ENCODE results near the gene MEMO1.

The MEMO1 gene

DNA sequence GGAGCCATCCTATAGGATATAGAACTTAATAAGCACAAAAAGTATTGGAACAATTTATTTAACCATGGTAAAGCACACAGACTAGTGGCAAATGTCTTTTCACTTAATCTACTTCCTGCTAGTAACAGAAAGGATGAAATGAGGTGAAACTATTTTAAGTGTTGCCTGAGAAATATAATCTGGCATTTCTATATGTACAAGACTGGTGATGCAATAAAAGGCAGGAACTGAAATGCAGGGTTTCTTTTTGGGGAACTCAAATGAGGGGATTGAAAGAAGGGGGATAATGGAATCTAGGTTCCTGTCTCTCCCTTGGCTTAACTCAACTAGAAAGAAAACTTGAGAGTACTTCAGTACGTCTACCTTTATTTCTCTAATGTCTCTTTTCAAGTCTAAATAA is 122.3 kb downstream of the MEMO1 start:
- Histone ChIP-seq H3K79me2 (ENCODE audit: control insufficient read depth, low read length) (peaks cover 12% of the 10 kb centered on the region), H4K20me1 (ENCODE audit: control insufficient read depth, insufficient read depth, low read depth, low read length) (no peaks in the 10 kb centered on the region), H3K4me2 (ENCODE audit: low read length) (no peak overlapping the region; the same call in 1 of the 2 replicates), H3K27me3 (ENCODE audit: control insufficient read depth, low read length) (no peaks in the 10 kb centered on the region), H3K27ac (ENCODE audit: low read depth, low read length) (no peak overlapping the region), H3K4me1 (ENCODE audit: control insufficient read depth, low read length) (peaks cover 42% of the 10 kb centered on the region), H3K9me3 (ENCODE audit: control insufficient read depth, insufficient read depth, low read length) (no peaks in the 10 kb centered on the region), H3K36me3 (ENCODE audit: control insufficient read depth, low read length) (peaks cover 33% of the 10 kb centered on the region), H3K9me2 (replicated peaks; ENCODE audit: control insufficient read depth, low read length) (no peaks in the 10 kb centered on the region), H3F3A (ENCODE audit: control insufficient read depth, insufficient read depth) (peaks cover 11% of the 10 kb centered on the region; the same call in 1 of the 2 replicates), H3K4me3 (ENCODE audit: low read length) (no peak overlapping the region)
- TF ChIP-seq EZH2phosphoT487 (IDR thresholded peaks at IDR 0.05; ENCODE audit: borderline replicate concordance, low read length), result no peak
- TF ChIP-seq, protein P1, sequence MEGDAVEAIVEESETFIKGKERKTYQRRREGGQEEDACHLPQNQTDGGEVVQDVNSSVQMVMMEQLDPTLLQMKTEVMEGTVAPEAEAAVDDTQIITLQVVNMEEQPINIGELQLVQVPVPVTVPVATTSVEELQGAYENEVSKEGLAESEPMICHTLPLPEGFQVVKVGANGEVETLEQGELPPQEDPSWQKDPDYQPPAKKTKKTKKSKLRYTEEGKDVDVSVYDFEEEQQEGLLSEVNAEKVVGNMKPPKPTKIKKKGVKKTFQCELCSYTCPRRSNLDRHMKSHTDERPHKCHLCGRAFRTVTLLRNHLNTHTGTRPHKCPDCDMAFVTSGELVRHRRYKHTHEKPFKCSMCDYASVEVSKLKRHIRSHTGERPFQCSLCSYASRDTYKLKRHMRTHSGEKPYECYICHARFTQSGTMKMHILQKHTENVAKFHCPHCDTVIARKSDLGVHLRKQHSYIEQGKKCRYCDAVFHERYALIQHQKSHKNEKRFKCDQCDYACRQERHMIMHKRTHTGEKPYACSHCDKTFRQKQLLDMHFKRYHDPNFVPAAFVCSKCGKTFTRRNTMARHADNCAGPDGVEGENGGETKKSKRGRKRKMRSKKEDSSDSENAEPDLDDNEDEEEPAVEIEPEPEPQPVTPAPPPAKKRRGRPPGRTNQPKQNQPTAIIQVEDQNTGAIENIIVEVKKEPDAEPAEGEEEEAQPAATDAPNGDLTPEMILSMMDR (IDR thresholded peaks at IDR 0.05; ENCODE audit: low read depth, low read length, poor library complexity, severe bottlenecking), result no peak

DNA sequence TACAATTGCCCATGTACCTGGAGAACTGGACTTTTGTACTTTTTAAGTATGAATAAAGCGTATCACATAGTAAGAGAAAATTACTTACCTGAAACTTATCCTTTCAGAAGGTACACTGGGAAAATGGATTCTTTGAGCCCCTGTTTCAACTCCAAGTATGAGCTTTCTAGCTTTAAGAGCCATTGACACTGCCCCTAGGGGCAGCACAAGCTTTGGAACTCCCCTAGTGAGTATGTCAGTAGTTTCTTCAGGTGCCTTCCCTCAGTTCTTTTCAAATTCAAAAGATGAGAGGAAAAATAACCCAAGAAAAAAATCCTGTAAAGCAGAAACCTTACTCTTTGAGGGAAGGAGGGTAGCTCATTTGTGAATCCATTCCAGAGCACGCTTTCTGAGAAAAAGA is 124.1 kb downstream of the MEMO1 start:
- Histone ChIP-seq H3F3A (ENCODE audit: control insufficient read depth, insufficient read depth) (peaks cover 6% of the 10 kb centered on the region; the same call in 1 of the 2 replicates), H3K9me2 (replicated peaks; ENCODE audit: control insufficient read depth, low read length) (no peaks in the 10 kb centered on the region), H3K4me2 (ENCODE audit: low read length) (no peak overlapping the region), H3K79me2 (ENCODE audit: control insufficient read depth, low read length) (peaks cover 12% of the 10 kb centered on the region), H3K27me3 (ENCODE audit: control insufficient read depth, low read length) (no peaks in the 10 kb centered on the region), H3K9me3 (ENCODE audit: control insufficient read depth, insufficient read depth, low read length) (no peaks in the 10 kb centered on the region), H3K36me3 (ENCODE audit: control insufficient read depth, low read length) (peaks cover 38% of the 10 kb centered on the region), H4K20me1 (ENCODE audit: control insufficient read depth, insufficient read depth, low read depth, low read length) (no peaks in the 10 kb centered on the region), H3K4me1 (ENCODE audit: control insufficient read depth, low read length) (peaks cover 38% of the 10 kb centered on the region), H3K4me3 (ENCODE audit: low read length) (no peak overlapping the region), H3K27ac (ENCODE audit: low read depth, low read length) (no peak overlapping the region)
- TF ChIP-seq EZH2phosphoT487 (IDR thresholded peaks at IDR 0.05; ENCODE audit: borderline replicate concordance, low read length), result no peak
- TF ChIP-seq, protein P1 (IDR thresholded peaks at IDR 0.05; ENCODE audit: low read depth, low read length, poor library complexity, severe bottlenecking), result peak; percentile 46

DNA sequence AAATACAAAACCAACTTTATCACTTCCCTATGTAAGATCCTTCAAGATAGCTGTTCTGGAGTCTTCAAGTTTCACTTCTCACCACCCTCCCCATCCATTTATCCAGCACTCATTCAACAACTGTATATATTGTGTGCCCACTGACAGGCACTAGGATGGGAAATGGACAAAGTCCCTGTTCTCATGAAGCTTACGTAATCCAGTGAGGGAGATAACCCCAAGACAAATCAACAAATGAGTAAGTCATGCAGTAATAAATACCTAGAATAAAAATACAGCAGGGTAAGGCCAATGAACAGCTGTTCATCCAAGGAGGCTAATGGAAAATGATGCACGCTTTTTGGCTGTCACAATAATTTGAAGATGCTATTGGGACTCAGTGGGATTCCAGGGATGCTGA is 133.8 kb downstream of the MEMO1 start:
- Histone ChIP-seq H3K4me1 (ENCODE audit: control insufficient read depth, low read length) (no peaks in the 10 kb centered on the region), H4K20me1 (ENCODE audit: control insufficient read depth, insufficient read depth, low read depth, low read length) (no peaks in the 10 kb centered on the region), H3K27ac (ENCODE audit: low read depth, low read length) (no peak overlapping the region), H3K4me3 (ENCODE audit: low read length) (no peak overlapping the region), H3K27me3 (ENCODE audit: control insufficient read depth, low read length) (no peaks in the 10 kb centered on the region), H3K9me3 (ENCODE audit: control insufficient read depth, insufficient read depth, low read length) (no peaks in the 10 kb centered on the region), H3K4me2 (ENCODE audit: low read length) (no peak overlapping the region), H3K9me2 (replicated peaks; ENCODE audit: control insufficient read depth, low read length) (no peaks in the 10 kb centered on the region), H3K36me3 (ENCODE audit: control insufficient read depth, low read length) (peaks cover 8% of the 10 kb centered on the region), H3F3A (ENCODE audit: control insufficient read depth, insufficient read depth) (no peaks in the 10 kb centered on the region), H3K79me2 (ENCODE audit: control insufficient read depth, low read length) (no peaks in the 10 kb centered on the region)
- TF ChIP-seq, protein P1 (IDR thresholded peaks at IDR 0.05; ENCODE audit: low read depth, low read length, poor library complexity, severe bottlenecking), result no peak
- TF ChIP-seq EZH2phosphoT487 (IDR thresholded peaks at IDR 0.05; ENCODE audit: borderline replicate concordance, low read length), result no peak
